IPS DF 4.7 (cell line): Measurements from ENCODE around the gene IGFBP3.

ENCODE experiments used
- DNase-seq: peaks from one replicate; pipeline ENCODE4 v3.0.0-alpha.2; 2013; ENCODE audit warnings: low spot score; ENCODE audit errors: extremely low read depth

Gene IGFBP3

GRCh38 chr7:45923290-45923689 is 2.2 kb upstream of the IGFBP3 start:
- no peak for DNase-seq

GRCh38 chr7:45922810-45923209 is 1.7 kb upstream of the IGFBP3 start:
- no peak for DNase-seq

GRCh38 chr7:45921699-45922519 is 837 bp upstream of the IGFBP3 start:
- no peak for DNase-seq

- no peak for DNase-seq
Measured at GRCh38 chr7:45921381-45921698, 268 bp upstream of the IGFBP3 start.

GRCh38 chr7:45919993-45920459 is 1.0 kb downstream of the IGFBP3 start:
- no peak for DNase-seq

GRCh38 chr7:45919231-45919784 is 1.8 kb downstream of the IGFBP3 start:
- DNase-seq: no peak

GRCh38 chr7:45918556-45918955 is 2.5 kb downstream of the IGFBP3 start:
- no peak for DNase-seq

GRCh38 chr7:45917658-45918057 is 3.4 kb downstream of the IGFBP3 start:
- DNase-seq: no peak

GRCh38 chr7:45917064-45917463 is 4.0 kb downstream of the IGFBP3 start:
- no peak for DNase-seq

GRCh38 chr7:45915606-45916005 is 5.5 kb downstream of the IGFBP3 start:
- no peak for DNase-seq

GRCh38 chr7:45914911-45915310 is 6.2 kb downstream of the IGFBP3 start:
- no peak for DNase-seq

- no peak for DNase-seq
Measured at GRCh38 chr7:45912972-45913371, 8.1 kb downstream of the IGFBP3 start.

- no peak for DNase-seq
Measured at GRCh38 chr7:45911311-45911710, 9.8 kb downstream of the IGFBP3 start.

- DNase-seq: no peak
Measured at GRCh38 chr7:45910855-45911254, 10.2 kb downstream of the IGFBP3 start.

GRCh38 chr7:45909561-45909960 is 11.5 kb downstream of the IGFBP3 start:
- DNase-seq: no peak

GRCh38 chr7:45902820-45903219 is 18.3 kb downstream of the IGFBP3 start:
- DNase-seq: no peak

- no peak for DNase-seq
Measured at GRCh38 chr7:45901566-45901965, 19.5 kb downstream of the IGFBP3 start.

GRCh38 chr7:45898222-45898621 is 22.9 kb downstream of the IGFBP3 start:
- no peak for DNase-seq

GRCh38 chr7:45897042-45897690 is 23.9 kb downstream of the IGFBP3 start:
- DNase-seq: no peak

GRCh38 chr7:45894665-45895062 is 26.4 kb downstream of the IGFBP3 start:
- DNase-seq: no peak

GRCh38 chr7:45893996-45894664 is 26.9 kb downstream of the IGFBP3 start:
- no peak for DNase-seq

GRCh38 chr7:45893374-45893995 is 27.6 kb downstream of the IGFBP3 start:
- no peak for DNase-seq
